AML-193 (cell line): ENCODE measurements around the gene CBLN3.
"Not testable (repeated sequence)": the region's sequence is repeated elsewhere in the genome, so short reads cannot be mapped to it uniquely, and the experiment has no call there.

Source experiments
- DNase-seq, 2 experiments: peaks; one replicate each; lab custom pipeline; 2025; lab: John Stamatoyannopoulos, UW

The CBLN3 gene

GRCh38 chr14:24429395-24430142, at the start of gene CBLN3, which contains the start of gene KHNYN:
CBLN3 (minus strand) TSS chr14:24429668; CDS start chr14:24429054, 614 bp downstream.
KHNYN (plus strand) TSS chr14:24429954; CDS start chr14:24430731, 777 bp downstream.
- peak; percentile 67 to 84 for DNase-seq

- DNase-seq: no peak
These were observed 45.8 kb upstream of the CBLN3 start for GRCh38 chr14:24475261-24475660.

- DNase-seq: no peak
These were observed 43.7 kb upstream of the CBLN3 start for GRCh38 chr14:24473211-24473610.

- not testable (repeated sequence) for DNase-seq
These were observed 41.0 kb upstream of the CBLN3 start for GRCh38 chr14:24470450-24470849.

GRCh38 chr14:24465805-24466204, 36.3 kb upstream of the CBLN3 start:
- DNase-seq: no peak

- no peak for DNase-seq
These were observed 35.9 kb upstream of the CBLN3 start for GRCh38 chr14:24465368-24465767.

GRCh38 chr14:24463884-24464785, 34.7 kb upstream of the CBLN3 start:
- no peak for DNase-seq

GRCh38 chr14:24463017-24463883, 33.8 kb upstream of the CBLN3 start:
- DNase-seq: no peak

GRCh38 chr14:24461336-24461735, 31.9 kb upstream of the CBLN3 start:
- no peak for DNase-seq

GRCh38 chr14:24459331-24459730, 29.9 kb upstream of the CBLN3 start:
- no peak for DNase-seq

GRCh38 chr14:24458736-24459135, 29.3 kb upstream of the CBLN3 start:
- DNase-seq: no peak

GRCh38 chr14:24456980-24457379, 27.5 kb upstream of the CBLN3 start:
- no peak for DNase-seq

- not testable (repeated sequence) for DNase-seq
These were observed 21.4 kb upstream of the CBLN3 start for GRCh38 chr14:24450828-24451227.

- no peak for DNase-seq
These were observed 13.7 kb upstream of the CBLN3 start for GRCh38 chr14:24443053-24443665.

GRCh38 chr14:24442240-24443052, 13.0 kb upstream of the CBLN3 start, which contains the start of gene SDR39U1:
SDR39U1 (minus strand) TSS chr14:24442776; CDS start chr14:24442769, 7 bp downstream.
- peak; percentile 98 to 99 for DNase-seq

- no peak for DNase-seq
These were observed 12.4 kb upstream of the CBLN3 start for GRCh38 chr14:24441904-24442239.

GRCh38 chr14:24441485-24441884, 12.0 kb upstream of the CBLN3 start:
- no peak for DNase-seq

- no peak for DNase-seq
These were observed 11.3 kb upstream of the CBLN3 start for GRCh38 chr14:24440606-24441399.

GRCh38 chr14:24439830-24440605, 10.6 kb upstream of the CBLN3 start:
- no peak for DNase-seq
